Stimulated activated CD8-positive, alpha-beta memory T cell treated with anti-CD3 and anti-CD28 coated beads, Interleukin-15, amount 100 ng/mL, for 48 hours (primary cell): ENCODE measurements around the gene DENND1A.

ENCODE experiments used
- DNase-seq, 2 donors: peaks; one replicate each; pipeline ENCODE4 v3.0.0-alpha.2; 2020; ENCODE audit warnings: low read depth in 2 of 2

The DENND1A gene

DNA sequence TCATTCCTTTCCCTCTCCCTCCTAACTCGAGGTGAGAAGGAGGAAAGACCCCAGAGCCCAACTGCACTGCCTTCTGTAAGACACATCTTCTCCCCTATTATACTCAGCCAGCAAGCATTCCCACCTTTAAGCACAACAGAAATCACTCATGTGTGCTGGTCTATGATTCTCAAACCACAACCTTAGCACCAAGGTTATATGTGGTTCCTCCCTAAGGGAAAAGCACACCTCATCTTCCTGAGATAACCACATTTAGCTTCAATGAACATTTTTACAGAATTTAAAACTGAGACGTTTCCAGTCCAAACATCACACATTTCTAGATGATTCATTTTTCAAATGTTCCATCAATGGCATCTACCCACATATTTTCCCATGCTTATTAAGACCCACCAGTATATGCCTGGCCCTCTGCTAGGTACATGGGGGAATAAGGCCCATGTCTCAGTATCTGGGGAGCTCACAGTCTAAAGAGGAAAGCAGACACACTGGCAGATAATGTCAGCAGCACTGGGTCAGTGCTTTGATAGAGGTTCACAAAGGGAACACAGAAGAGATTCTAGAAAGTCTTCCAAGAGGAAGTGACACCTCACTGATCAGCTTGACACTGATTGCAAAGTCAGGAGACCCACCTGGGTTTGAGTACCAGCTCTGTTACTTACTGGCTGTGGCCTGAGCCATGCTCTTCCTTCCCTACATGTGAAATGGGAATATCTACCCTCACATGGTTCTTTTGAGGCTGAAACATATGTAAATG, 245.4 kb downstream of the DENND1A start:
- DNase-seq: no peak

GRCh38 chr9:123682746-123683145, 247.2 kb downstream of the DENND1A start:
- DNase-seq: no peak

- DNase-seq: no peak
Measured at GRCh38 chr9:123680352-123680751, 249.6 kb downstream of the DENND1A start.

DNA sequence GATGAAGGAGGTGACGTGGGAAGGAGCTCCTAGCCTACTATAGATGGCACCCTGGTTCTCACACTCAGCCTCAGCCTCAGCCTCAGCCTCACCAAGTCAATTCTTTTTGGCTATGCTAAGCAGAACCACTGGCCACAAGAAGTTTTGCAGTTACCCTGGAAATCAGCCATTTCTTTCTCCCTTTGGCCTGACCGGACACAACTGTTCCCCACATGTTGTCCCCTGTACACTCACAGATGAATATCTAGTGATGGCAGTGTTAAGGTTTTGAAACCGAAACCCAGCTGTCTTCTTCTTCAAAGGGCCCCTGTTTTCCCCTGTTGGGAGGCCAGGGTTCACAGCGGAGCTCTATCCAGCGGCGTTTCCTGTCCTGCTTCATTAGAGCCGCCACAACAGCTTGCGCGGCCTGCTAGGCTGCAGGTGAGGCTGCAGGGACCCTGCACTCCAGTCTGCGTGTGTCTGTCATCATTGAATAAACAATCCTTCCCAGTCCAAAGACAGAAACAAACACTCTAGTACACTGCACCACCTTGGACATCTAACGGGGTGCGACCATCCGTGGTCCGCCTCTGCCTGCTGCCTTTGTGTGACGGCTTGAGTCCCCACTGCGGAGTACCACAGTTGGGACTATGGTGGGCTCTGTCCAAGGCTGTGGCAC, 250.5 kb downstream of the DENND1A start:
- no peak for DNase-seq

DNA sequence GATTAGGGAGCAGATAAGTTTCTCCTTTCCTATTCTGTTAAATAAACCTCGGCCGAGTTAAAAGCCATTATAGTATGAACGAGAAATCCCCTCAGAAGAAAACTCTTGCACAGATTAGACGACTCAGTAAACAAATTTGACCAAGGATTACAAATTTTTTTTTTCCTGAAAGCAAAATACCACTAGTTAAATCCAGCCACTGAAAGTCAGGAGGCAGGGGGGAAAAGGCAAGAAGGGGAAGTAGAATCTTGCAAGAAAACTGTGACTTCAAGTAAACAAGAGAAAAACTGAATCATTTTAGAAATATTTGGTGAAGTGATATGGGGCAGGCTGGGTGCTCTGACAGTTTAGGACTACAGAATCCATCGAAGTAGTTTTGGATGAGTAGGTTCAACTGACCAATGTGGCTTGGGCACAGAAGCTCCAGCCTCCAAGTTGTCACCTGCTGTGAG, 251.0 kb downstream of the DENND1A start:
- no peak for DNase-seq

DNA sequence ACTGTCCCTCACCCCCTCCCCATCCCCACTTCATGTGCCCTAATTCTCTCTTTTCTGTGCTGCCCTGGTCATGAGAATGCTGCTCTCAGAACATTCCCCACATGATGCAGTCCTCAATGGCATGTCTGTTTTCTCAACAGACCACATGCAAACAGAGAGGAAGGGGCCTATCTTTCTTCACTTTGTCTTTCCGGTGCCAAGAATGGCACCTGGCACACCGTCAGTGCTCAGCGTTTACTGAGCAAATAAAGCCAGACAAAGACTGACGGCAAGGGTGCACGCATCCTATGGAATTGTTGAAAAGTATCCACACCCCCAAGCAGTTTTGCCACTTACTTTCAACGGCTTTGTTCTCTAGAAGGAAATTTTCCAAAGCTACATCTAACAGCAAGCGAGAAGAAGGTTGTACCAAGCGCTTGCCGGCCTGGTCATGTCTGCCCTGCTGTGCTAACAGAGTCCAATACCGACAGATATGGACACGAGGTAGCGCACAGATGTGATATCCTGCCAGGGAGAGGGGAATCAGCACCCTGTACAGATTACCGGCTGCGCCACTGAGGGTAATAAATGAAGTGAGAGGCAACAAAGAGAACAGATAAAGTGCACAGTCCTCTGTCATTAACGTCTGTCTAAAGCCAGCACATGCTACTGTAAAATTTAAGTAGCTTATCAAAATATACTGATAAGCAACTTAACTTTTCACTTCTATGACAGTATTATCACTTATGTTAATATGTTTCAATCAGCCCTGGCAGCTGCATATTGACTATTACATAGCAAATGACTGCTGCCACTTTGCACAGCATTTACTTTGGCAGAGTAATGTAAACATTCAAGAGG, 251.7 kb downstream of the DENND1A start:
- DNase-seq: no peak

- no peak for DNase-seq
Measured at GRCh38 chr9:123676869-123677268, 253.1 kb downstream of the DENND1A start.

DNA sequence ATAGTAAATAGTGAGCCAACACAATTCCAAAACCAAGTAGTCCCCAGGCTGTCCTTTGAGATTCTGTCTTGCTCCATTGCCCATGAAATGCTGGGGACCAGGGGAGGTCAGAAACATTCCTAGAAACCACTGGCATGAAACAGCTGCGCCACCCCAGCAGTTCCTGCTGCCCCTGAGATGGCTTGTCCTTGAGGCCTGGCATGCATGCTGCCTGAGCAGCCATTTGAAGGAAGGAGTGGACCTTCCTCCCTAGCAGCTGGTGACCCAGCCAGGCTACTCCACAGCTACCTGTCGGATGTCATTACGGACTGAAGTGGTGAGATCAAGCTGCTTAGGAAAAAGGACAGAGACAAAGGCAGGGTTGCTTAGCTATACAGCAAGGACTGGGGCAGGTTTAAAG, 260.6 kb downstream of the DENND1A start:
- no peak for DNase-seq

GRCh38 chr9:123663529-123663928, 266.4 kb downstream of the DENND1A start:
- DNase-seq: no peak

GRCh38 chr9:123662057-123662776, 267.7 kb downstream of the DENND1A start:
- DNase-seq: no peak

DNA sequence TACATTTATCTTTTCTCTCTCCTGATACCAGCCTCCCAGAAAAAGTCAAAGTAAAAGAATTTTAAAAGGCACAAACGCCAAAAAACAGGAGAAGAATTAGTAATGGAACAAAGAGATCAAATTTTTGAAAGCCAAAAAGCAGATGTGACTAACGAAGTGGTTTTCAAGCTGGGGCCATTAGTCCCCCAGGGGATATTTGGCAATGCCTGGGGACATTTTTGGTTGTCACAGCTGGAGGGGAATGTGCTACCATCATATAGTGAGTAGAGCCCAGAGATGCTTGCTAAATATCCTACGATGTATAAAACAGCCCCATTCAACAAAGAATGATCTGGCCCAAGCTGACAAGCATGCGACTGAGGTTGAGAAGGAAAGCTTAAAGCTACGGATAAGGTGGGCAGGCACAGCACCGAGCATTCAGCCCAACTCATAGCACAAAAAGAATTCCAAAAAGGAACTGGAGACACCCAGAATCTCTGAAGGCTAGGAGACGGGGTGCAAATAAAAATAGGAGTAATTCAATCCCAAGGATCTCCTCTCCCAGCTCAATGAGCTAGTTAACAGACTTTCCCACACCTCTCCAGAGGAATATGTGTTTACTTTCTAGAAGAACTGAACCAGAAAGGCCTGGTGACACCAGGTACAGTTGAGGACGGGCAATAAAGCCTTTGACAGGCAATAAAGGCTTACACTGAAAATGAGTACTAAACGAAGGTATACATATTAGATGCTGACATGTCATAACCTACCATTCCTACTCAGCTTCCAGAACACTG, 269.0 kb downstream of the DENND1A start:
- DNase-seq: no peak

GRCh38 chr9:123659358-123659757, 270.6 kb downstream of the DENND1A start:
- no peak for DNase-seq

DNA sequence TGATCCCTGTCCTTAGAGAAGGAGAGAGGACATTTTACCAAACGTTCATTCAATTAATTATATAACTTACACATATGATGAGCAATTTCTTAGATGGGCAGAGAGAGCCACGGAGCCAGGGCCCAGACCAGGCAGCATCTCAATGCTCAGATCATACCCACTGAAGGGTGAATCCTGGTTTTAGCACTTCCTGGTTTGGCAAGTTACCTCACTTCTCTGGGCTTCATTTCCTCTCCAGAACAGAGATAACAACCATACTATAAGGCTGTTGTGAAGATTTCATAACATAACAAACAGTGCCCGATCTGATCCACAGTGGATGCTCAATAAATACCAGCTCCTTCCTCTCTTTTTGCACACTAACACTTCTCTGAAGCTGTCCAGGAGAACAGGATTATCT, 271.1 kb downstream of the DENND1A start:
- DNase-seq: no peak

- no peak for DNase-seq
Measured at GRCh38 chr9:123657941-123658340, 272.0 kb downstream of the DENND1A start.

DNA sequence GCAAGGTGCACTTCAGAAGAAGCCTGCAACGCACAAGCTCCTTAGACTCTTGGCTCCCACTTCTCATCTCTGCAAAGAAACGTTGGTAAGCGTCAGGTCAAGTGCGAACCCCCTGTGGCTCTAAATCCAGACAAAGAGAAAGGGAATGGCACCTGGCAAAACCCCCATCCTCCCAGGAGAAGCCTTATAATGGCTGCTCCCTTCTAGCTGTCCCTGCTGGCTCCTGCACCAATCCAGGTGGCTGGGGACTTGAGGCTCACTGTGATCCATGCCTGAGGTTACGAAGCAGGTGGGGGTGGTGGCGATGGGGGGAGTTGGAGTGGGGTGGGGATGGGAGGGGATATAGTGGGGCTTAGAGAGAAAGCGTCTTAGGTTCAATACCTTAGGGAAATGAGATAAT, 272.8 kb downstream of the DENND1A start:
- DNase-seq: no peak

- DNase-seq: no peak
Measured at GRCh38 chr9:123656565-123656964, 273.4 kb downstream of the DENND1A start.

DNA sequence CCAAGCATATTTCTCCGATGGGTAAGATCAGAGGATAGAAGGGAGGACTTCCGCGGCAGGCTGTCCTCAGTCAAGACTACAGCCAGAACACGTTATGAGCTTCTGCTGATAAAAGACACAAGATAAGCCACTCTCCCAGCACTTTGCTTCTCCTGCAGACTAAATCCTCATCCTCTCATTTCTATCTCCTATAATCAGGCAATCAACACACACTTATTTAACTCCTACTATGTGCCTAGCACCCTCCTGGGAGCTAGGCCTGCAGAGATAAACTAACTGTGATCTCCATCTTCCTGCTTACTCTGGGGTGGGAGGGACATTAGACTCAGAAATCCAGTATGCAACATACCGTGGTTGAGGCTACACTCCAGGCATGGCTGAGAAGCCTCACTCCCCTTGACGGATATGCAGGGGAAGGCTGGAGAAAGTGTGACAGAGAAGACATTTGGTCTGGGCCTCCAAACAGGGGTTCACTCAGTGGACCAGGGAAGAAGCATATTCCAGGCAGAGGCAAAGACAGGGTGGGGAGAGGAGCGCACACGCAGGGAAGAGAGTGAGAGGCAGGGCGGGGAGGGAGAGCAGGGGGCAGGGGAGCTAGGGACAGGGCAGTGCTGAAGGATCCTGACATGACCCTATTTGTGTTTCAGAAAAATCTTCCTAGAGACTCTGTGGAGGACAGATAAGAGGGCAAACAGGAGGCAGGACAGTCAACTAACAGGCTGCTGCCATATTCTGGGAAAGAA, 274.1 kb downstream of the DENND1A start:
- no peak for DNase-seq

- no peak for DNase-seq
Measured at GRCh38 chr9:123654994-123655637, 274.8 kb downstream of the DENND1A start.

DNA sequence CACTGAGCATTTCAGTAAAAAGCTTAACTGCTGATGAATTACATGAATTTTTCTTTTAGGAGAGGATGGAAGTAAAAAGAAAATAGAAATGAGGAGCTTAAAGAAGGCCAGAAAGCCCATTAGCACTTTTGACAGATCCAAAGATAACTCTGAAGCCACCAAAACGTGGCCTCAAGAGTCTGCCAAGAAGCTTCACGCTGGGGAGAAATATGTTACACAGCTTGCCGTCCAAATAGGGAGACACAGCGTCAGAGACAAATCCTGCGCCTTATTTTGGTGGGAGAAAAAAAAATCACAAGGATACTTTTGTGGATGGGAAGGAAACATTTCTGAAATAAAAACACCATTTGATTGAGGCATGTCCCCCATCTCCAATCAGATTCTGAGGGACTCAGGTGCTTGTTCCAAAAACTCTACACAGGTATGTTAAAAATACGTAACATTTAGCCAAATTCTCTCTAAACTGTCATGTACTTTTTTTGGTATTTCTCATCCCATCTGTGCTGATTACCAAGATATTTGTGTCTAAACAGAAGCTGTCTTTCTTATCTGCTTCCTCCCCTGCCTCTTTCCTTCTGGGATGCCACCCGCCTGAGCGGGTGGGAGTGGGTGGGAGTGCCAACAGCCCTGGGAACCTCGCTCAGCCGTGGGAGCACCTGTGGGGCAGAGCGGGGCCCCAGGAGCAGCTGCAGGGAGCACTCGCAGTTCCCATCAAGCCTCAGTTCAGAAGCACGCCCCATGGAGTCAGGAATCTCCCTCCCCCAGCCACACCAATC, 275.5 kb downstream of the DENND1A start:
- no peak for DNase-seq
